B cell (primary cell): ENCODE data around the gene MRTFB. TPM values are rescaled to one million over a fixed set of nuclear protein-coding genes. Genes with fewer than 3 reads are reported as not detected.

Source experiments
- ATAC-seq: fragments of 200-7000 bp; cut with Tn5 transposase; one replicate; pipeline ENCODE4 v1.10.0; 2021; ENCODE audit warnings: low read depth, mild to moderate bottlenecking, moderate number of reproducible peaks, moderate library complexity
- CTCF ChIA-PET: fragments of 350-600 bp; sonication (Branson Sonifier 250); formaldehyde crosslinking; loops from one replicate; lab custom pipeline; 2021; ENCODE audit warnings: antibody characterized with exemption, inconsistent platforms; lab: Charles Lee
- POLR2A ChIA-PET: fragments of 350-600 bp; sonication (Branson Sonifier 250); formaldehyde crosslinking; loops from one replicate; lab custom pipeline; 2021; ENCODE audit warnings: antibody characterized with exemption; lab: Charles Lee
- DNase-seq: peaks from one replicate; pipeline ENCODE4 v3.0.0; 2013
- H2AFZ ChIP-seq: 2 replicates; pipeline ENCODE4 v1.6.1; 2012; ENCODE audit warnings: mild to moderate bottlenecking, low read depth, low read length; ENCODE audit not compliant: insufficient read depth, poor library complexity, severe bottlenecking
- H3K27ac ChIP-seq, 2 donors: 1 replicate in 1 of 2; 2 replicates in 1 of 2; pipeline ENCODE4 v1.5.1; 2012 to 2013; ENCODE audit warnings: low read length in 2 of 2, mild to moderate bottlenecking in 2 of 2, moderate library complexity in 1 of 2
- H3K27me3 ChIP-seq, 4 experiments: fragments of 200-600 bp in 1 of 4; sonication (generic) in 1 of 4; replicated peaks in 1 of 4; 1 replicate in 2 of 4; 2 replicates in 2 of 4; pipeline versions ENCODE4 v1.6.1 to v1.7.0; 2013 to 2016; ENCODE audit warnings: low read length in 3 of 4, mild to moderate bottlenecking in 2 of 4, mixed read lengths in 1 of 4, moderate library complexity in 1 of 4; ENCODE audit not compliant: insufficient read depth in 4 of 4, control insufficient read depth in 3 of 4; ENCODE audit errors: control extremely low read depth in 1 of 4
- H3K36me3 ChIP-seq, 2 experiments: replicated peaks in 1 of 2; 1 replicate in 1 of 2; 2 replicates in 1 of 2; pipeline versions ENCODE4 v1.6.1 to v1.7.1; 2013; ENCODE audit warnings: low read length in 1 of 2; ENCODE audit not compliant: insufficient read depth in 2 of 2, control insufficient read depth in 1 of 2; ENCODE audit errors: control extremely low read depth in 1 of 2, extremely low read depth in 1 of 2
- H3K4me1 ChIP-seq, 2 donors: fragments of 200-600 bp in 1 of 2; sonication (generic) in 1 of 2; 1 replicate in 1 of 2; 2 replicates in 1 of 2; pipeline versions ENCODE4 v1.5.1 to v1.6.1; 2013 to 2017; ENCODE audit warnings: low read length in 2 of 2; ENCODE audit not compliant: control insufficient read depth in 2 of 2, insufficient read depth in 2 of 2
- H3K4me2 ChIP-seq: replicated peaks from 2 replicates; pipeline ENCODE3; 2012; ENCODE audit warnings: mild to moderate bottlenecking, low read depth, low read length; ENCODE audit not compliant: poor library complexity, severe bottlenecking
- H3K4me3 ChIP-seq, 5 experiments: fragments of 200-600 bp in 1 of 5; sonication (generic) in 1 of 5; 1 replicate in 3 of 5; 2 replicates in 2 of 5; pipeline versions ENCODE4 v1.5.1 to v1.7.0; 2011 to 2016; ENCODE audit warnings: low read length in 4 of 5, mild to moderate bottlenecking in 4 of 5, low read depth in 2 of 5, control low read depth in 1 of 5, moderate library complexity in 1 of 5; ENCODE audit not compliant: insufficient read depth in 1 of 5; ENCODE audit errors: control extremely low read depth in 1 of 5, extremely low read depth in 1 of 5
- H3K79me2 ChIP-seq: fragments of 200-600 bp; sonication (generic); one replicate; pipeline ENCODE4 v1.6.0; 2016; ENCODE audit warnings: low read length; ENCODE audit not compliant: control insufficient read depth, insufficient read depth
- H3K9ac ChIP-seq: fragments of 200-600 bp; sonication (generic); 2 replicates; pipeline ENCODE4 v1.6.1; 2017; ENCODE audit warnings: mild to moderate bottlenecking, low read length, moderate library complexity
- H3K9me3 ChIP-seq, 3 donors: one replicate each; pipeline versions ENCODE4 v1.6.1 to v1.7.1; 2013; ENCODE audit warnings: low read length in 2 of 3; ENCODE audit not compliant: control insufficient read depth in 2 of 3, insufficient read depth in 1 of 3; ENCODE audit errors: control extremely low read depth in 1 of 3
- H4K20me1 ChIP-seq: 2 replicates; pipeline ENCODE4 v1.6.0; 2012; ENCODE audit warnings: mild to moderate bottlenecking, low read length; ENCODE audit not compliant: insufficient read depth, control insufficient read depth, poor library complexity, severe bottlenecking
- H3K27ac Mint-ChIP-seq: one replicate; pipeline ENCODE4 v1.8.0; 2021; ENCODE audit warnings: mixed read lengths
- H3K27me3 Mint-ChIP-seq: one replicate; pipeline ENCODE4 v1.8.0; 2021; ENCODE audit warnings: mixed read lengths
- H3K4me1 Mint-ChIP-seq: one replicate; pipeline ENCODE4 v1.8.0; 2021; ENCODE audit warnings: mixed read lengths
- H3K4me3 Mint-ChIP-seq: one replicate; pipeline ENCODE4 v1.8.0; 2021; ENCODE audit warnings: mixed read lengths
- H3K9me3 Mint-ChIP-seq: one replicate; pipeline ENCODE4 v1.8.0; 2022; ENCODE audit warnings: mixed read lengths; ENCODE audit not compliant: insufficient read depth
- CTCF ChIP-seq: fragments of 200-600 bp; IDR thresholded peaks from one replicate; pipeline ENCODE4 v1.8.0; 2022; ENCODE audit warnings: antibody characterized with exemption, mild to moderate bottlenecking
- EZH2 ChIP-seq: IDR thresholded peaks from 2 replicates; pipeline ENCODE4 v1.6.1; 2012; ENCODE audit warnings: borderline replicate concordance, low read depth, mild to moderate bottlenecking, moderate library complexity, low read length; ENCODE audit not compliant: insufficient read depth, poor library complexity, severe bottlenecking
- WGBS: methylation state at CpG from one replicate; pipeline ENCODE4 v1.1.5; 2013; ENCODE audit warnings: missing lambda C conversion rate; ENCODE audit not compliant: insufficient coverage; 5-methylcytosine and 5-hydroxymethylcytosine counted together
- intact Hi-C: fragments of 100-400 bp; cut with micrococcal nuclease; formaldehyde crosslinking; loops from one replicate; pipeline ENCODE4 v1.10.0; 2022
- polyA plus RNA-seq: library from polyadenylated mRNA; depleted of rRNA; stranded (reverse); fragments of >200 nt; gene quantifications from 2 replicates; pipeline ENCODE4 v1.2.3, GENCODE V29; 2012
- total RNA-seq, 2 donors: library from RNA; stranded (reverse); fragments of 120-200 nt in 1 of 2; gene quantifications; 1 replicate in 1 of 2; 2 replicates in 1 of 2; pipeline versions ENCODE4 v1.2.3 to v1.2.4, GENCODE V29; 2013 to 2022

Gene MRTFB
- total and polyA plus RNA-seq, 2 donors (not counting 1 experiment from before 2014, with no cell fraction given): 6.6 to 39.5 TPM

DNA sequence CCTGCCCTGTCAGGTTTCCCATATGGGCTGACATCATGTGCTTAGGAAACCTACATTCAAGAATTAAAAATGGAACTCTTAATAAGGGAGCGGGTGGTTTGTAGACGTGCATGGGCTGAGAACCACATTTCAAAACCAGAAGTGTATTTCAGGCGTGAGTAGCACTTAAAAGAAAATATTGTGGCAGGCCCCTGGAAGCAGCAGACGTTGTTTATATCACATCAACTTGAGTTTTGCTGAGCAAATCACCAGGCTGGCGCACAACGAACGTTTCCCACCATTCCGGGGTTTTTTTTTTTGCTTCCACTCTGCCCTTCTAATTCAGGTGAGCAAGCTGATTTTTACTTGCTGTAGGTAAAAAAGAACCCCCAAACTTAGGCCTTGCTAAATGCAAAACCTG is 220.2 kb downstream of the MRTFB start:
- 89% methylated on average over 3 of the region's 8 CpGs for WGBS
- ATAC-seq (no peak), DNase-seq (no peak)
- POLR2A ChIA-PET: interaction anchor here (0.7 kb wide), 1 partner anchor 231 kb away, joined by 3 read pairs; no protein-coding TSS in a partner anchor
- H3K79me2 ChIP-seq: no peaks in the 10 kb centered on the region
- H3K4me1 Mint-ChIP-seq: peaks cover 8% of the 10 kb centered on the region
- no peak overlapping the region for H3K4me3 ChIP-seq
- no peak overlapping the region for H2AFZ ChIP-seq
- H3K27ac ChIP-seq: no peak overlapping the region
- H3K27me3 ChIP-seq: no peaks in the 10 kb centered on the region
- no peak overlapping the region for H3K4me3 Mint-ChIP-seq
- H3K27me3 Mint-ChIP-seq: no peaks in the 10 kb centered on the region
- CTCF ChIA-PET: no interaction called here
- H4K20me1 ChIP-seq: no peaks in the 10 kb centered on the region
- H3K36me3 ChIP-seq: no peaks in the 10 kb centered on the region
- no peak overlapping the region for H3K4me2 ChIP-seq
- no peak overlapping the region for H3K27ac Mint-ChIP-seq
- peaks cover 7% of the 10 kb centered on the region for H3K9me3 Mint-ChIP-seq
- no peak overlapping the region for H3K9ac ChIP-seq
- peaks cover 0 to 31% (median 16%) of the 10 kb centered on the region in 3 donors for H3K9me3 ChIP-seq
- TF ChIP-seq EZH2 (no peak), CTCF (no peak)
- H3K4me1 ChIP-seq: peaks cover 5 to 8% of the 10 kb centered on the region in 2 donors
- intact Hi-C loops: no loop called here

DNA sequence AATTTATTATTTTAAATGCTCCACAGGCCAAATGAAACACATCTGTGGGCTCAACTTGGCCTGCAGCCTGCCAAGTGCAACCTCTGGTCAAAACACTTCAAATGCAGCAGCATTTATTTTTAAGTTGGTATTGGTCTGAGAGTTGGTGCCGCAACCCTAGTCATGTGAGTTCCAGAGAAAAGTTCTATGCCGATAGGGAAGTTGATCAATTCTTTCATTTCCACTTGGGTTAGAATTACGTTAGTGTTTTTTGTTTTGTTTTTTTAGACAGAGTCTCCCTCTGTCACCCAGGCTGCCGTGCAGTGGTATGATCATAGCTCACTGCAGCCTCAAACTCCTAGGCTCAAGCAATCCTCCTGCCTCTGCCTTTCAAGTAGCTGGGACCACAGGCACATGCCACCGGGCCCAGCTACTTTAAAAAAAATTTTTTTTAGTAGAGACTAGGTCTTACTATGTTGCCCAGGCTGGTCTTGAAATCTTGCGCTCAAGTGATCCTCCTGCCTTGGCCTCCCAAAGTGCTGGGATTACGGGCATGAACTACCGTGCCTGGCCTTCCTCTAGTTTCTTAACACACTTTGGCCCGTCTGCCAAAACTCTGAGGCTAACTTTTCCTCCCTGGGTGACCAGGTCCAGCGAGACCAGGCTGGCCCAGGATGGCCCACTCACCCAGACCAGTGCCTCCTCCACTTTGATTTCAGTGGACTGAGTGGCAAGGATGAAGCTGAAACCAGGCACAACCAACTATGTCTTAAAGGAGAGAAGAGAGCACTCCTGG is 221.1 kb downstream of the MRTFB start:
- DNase-seq (no peak), ATAC-seq (no peak)
- Histone ChIP-seq H3K4me1 (no peaks in the 10 kb centered on the region), H3K4me3 (no peak overlapping the region), H3K9ac (no peak overlapping the region), H3K36me3 (no peaks in the 10 kb centered on the region), H2AFZ (no peak overlapping the region), H3K4me2 (no peak overlapping the region), H3K27ac (no peak overlapping the region), H3K79me2 (no peaks in the 10 kb centered on the region), H3K9me3 (peaks cover 0 to 26% (median 16%) of the 10 kb centered on the region in 3 donors), H4K20me1 (no peaks in the 10 kb centered on the region), H3K27me3 (no peaks in the 10 kb centered on the region)
- CTCF ChIA-PET: no interaction called here
- 94% methylated on average over 8 of the region's 10 CpGs for WGBS
- Mint-ChIP-seq H3K4me1 (peaks cover 2% of the 10 kb centered on the region), H3K9me3 (peaks cover 7% of the 10 kb centered on the region), H3K27ac (no peak overlapping the region), H3K4me3 (no peak overlapping the region), H3K27me3 (no peaks in the 10 kb centered on the region)
- TF ChIP-seq CTCF (no peak), EZH2 (no peak)
- intact Hi-C loops: no loop called here
- POLR2A ChIA-PET: interaction anchor here (0.9 kb wide), 1 partner anchor 18 kb away, joined by 3 read pairs; no protein-coding TSS in a partner anchor
